ENCODE measurements around the gene ITGAV.

DNA sequence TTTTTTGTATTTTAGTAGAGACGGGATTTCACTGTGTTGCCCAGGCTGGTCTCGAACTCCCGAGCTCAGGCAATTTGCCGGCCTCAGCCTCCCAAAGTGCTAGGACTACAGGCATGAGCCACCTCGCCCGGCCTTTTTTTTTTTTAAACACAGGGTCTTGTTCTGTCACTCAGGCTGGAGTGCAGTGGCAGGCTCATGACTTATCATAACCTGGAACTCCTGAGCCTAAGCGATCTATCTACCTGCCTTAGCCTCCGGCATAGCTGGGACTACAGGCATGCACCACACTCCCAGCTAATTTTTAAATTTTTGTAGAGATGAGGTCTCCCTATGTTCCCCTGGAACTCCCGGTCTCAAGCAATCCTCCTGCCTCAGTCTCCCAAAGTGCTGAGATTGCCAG lies 1.4 kb upstream of the ITGAV start:
- TF ChIP-seq CTCF (conservative IDR thresholded peaks at IDR 0.05; ENCODE audit: low read length), result no peak
- TF ChIP-seq EZH2phosphoT487 (IDR thresholded peaks at IDR 0.05; ENCODE audit: borderline replicate concordance), result no peak
